GM21381 (cell line): ENCODE data around the gene NEIL1.
"Not testable (repeated sequence)": the region's sequence is repeated elsewhere in the genome, so short reads cannot be mapped to it uniquely, and the experiment has no call there.

Experiments
- ATAC-seq: cut with Tn5 transposase; IDR thresholded peaks from one replicate; pipeline ENCODE4 v1.9.1; 2021; ENCODE audit warnings: mild to moderate bottlenecking, moderate library complexity; ENCODE audit not compliant: unreplicated experiment

Gene NEIL1

GRCh38 chr15:75369897-75370581 is 23.2 kb downstream of the NEIL1 start:
- no peak for ATAC-seq

GRCh38 chr15:75371486-75371885 is 24.6 kb downstream of the NEIL1 start:
- no peak for ATAC-seq

GRCh38 chr15:75371901-75372688 is 25.3 kb downstream of the NEIL1 start:
- ATAC-seq, result no peak

- no peak for ATAC-seq
Observed at GRCh38 chr15:75380773-75381172, 33.9 kb downstream of the NEIL1 start.

GRCh38 chr15:75383986-75384385 is 37.1 kb downstream of the NEIL1 start:
- not testable (repeated sequence) for ATAC-seq

GRCh38 chr15:75389791-75390382 is 43.0 kb downstream of the NEIL1 start:
- ATAC-seq, result no peak

GRCh38 chr15:75397494-75397893 is 50.7 kb downstream of the NEIL1 start:
- no peak for ATAC-seq

- ATAC-seq, result no peak
Observed at GRCh38 chr15:75403892-75404291, 57.1 kb downstream of the NEIL1 start.
